ENCODE data around the gene CEACAM16.

Gene CEACAM16

GRCh38 chr19:44728178-44728577 lies 29.2 kb downstream of the CEACAM16 start:
- DNase-seq = no peak

GRCh38 chr19:44729516-44730033 lies 30.6 kb downstream of the CEACAM16 start:
- DNase-seq = no peak

- no peak for DNase-seq
These were observed 32.1 kb downstream of the CEACAM16 start for GRCh38 chr19:44731081-44731480.

- no peak for DNase-seq
These were observed 32.7 kb downstream of the CEACAM16 start for GRCh38 chr19:44731622-44732021.

- no peak for DNase-seq
These were observed 33.5 kb downstream of the CEACAM16 start for GRCh38 chr19:44732235-44733014.

- no peak for DNase-seq
These were observed 35.4 kb downstream of the CEACAM16 start for GRCh38 chr19:44734357-44734756.

GRCh38 chr19:44735011-44735410 lies 36.1 kb downstream of the CEACAM16 start:
- no peak for DNase-seq

- no peak for DNase-seq
These were observed 38.5 kb downstream of the CEACAM16 start for GRCh38 chr19:44737238-44738071.

- no peak for DNase-seq
These were observed 39.2 kb downstream of the CEACAM16 start for GRCh38 chr19:44738136-44738535.

GRCh38 chr19:44738603-44739558 lies 39.9 kb downstream of the CEACAM16 start:
- no peak for DNase-seq

- no peak for DNase-seq
These were observed 41.4 kb downstream of the CEACAM16 start for GRCh38 chr19:44740351-44740824.

GRCh38 chr19:44741258-44741731 lies 42.3 kb downstream of the CEACAM16 start:
- DNase-seq = no peak

GRCh38 chr19:44741841-44742329 lies 42.9 kb downstream of the CEACAM16 start:
- peak; percentile 44 to 77 for DNase-seq

- no peak for DNase-seq
These were observed 43.5 kb downstream of the CEACAM16 start for GRCh38 chr19:44742330-44743061.

GRCh38 chr19:44744871-44745332 lies 46.0 kb downstream of the CEACAM16 start:
- no peak for DNase-seq

GRCh38 chr19:44745341-44745831 lies 46.4 kb downstream of the CEACAM16 start:
- no peak for DNase-seq

- DNase-seq = no peak
These were observed 47.1 kb downstream of the CEACAM16 start for GRCh38 chr19:44745887-44746600.

GRCh38 chr19:44746616-44746945 lies 47.6 kb downstream of the CEACAM16 start:
- DNase-seq = no peak

GRCh38 chr19:44746946-44747738 lies 48.2 kb downstream of the CEACAM16 start:
- peak in 1 of 2 experiments; percentile 8 for DNase-seq

Measured in NCI-H524 (cell line).